PC-3 (cell line): ENCODE data around the gene TRAPPC8. TPM values are rescaled to one million over a fixed set of nuclear protein-coding genes. Genes with fewer than 3 reads are reported as not detected.

Source experiments
- ATAC-seq: fragments of 200-7000 bp; cut with Tn5 transposase; 2 replicates; pipeline ENCODE4 v1.9.1; 2020; ENCODE audit warnings: mild to moderate bottlenecking, moderate library complexity
- Bru-seq: library from RNA; stranded (reverse); fragments of 400-500 nt; gene quantifications from one replicate; lab custom pipeline; 2021; lab: Mats Ljungman, UMichigan
- BruChase-seq, 2 experiments: library from RNA; stranded (reverse); fragments of 400-500 nt; gene quantifications; one replicate each; lab custom pipeline; 2021; lab: Mats Ljungman, UMichigan
- BruUV-seq: library from RNA; stranded (reverse); fragments of 400-500 nt; replicated peaks from 2 replicates; lab custom pipeline; 2021; lab: Mats Ljungman, UMichigan
- CTCF ChIA-PET: fragments of 300-600 bp; sonication (Branson Sonifier 250); formaldehyde crosslinking; loops from one replicate; lab custom pipeline; 2022; ENCODE audit warnings: antibody characterized with exemption; lab: Charles Lee
- POLR2A ChIA-PET: fragments of 300-600 bp; sonication (Branson Sonifier 250); formaldehyde crosslinking; loops from one replicate; lab custom pipeline; 2022; ENCODE audit warnings: antibody characterized with exemption; ENCODE audit not compliant: unreplicated experiment; lab: Charles Lee
- DNase-seq: peaks from one replicate; pipeline ENCODE4 v3.0.0-alpha.2; 2015
- H2AFZ ChIP-seq: fragments of 300-600 bp; sonication (generic); 2 replicates; pipeline ENCODE4 v1.6.0; 2016; ENCODE audit warnings: antibody characterized with exemption, low read length
- H3F3A ChIP-seq: fragments of 300-600 bp; sonication (generic); one replicate; pipeline ENCODE4 v1.6.0; 2017; ENCODE audit warnings: antibody characterized with exemption, low read length, control low read depth, mild to moderate bottlenecking; ENCODE audit not compliant: unreplicated experiment
- H3K27ac ChIP-seq: fragments of 300-600 bp; sonication (generic); 2 replicates; pipeline ENCODE4 v1.5.1; 2016; ENCODE audit warnings: mild to moderate bottlenecking, low read length
- H3K27me3 ChIP-seq: fragments of 300-600 bp; sonication (generic); 2 replicates; pipeline ENCODE4 v1.6.1; 2016; ENCODE audit warnings: low read length, mixed read lengths
- H3K36me3 ChIP-seq: fragments of 300-600 bp; sonication (generic); 2 replicates; pipeline ENCODE4 v1.6.1; 2016; ENCODE audit warnings: low read depth, mixed run types, low read length, mixed read lengths
- H3K4me1 ChIP-seq: fragments of 300-600 bp; sonication (generic); 2 replicates; pipeline ENCODE4 v1.5.1; 2016; ENCODE audit warnings: low read length; ENCODE audit not compliant: insufficient read depth
- H3K4me2 ChIP-seq: fragments of 300-600 bp; sonication (generic); 2 replicates; pipeline ENCODE4 v1.6.0; 2016; ENCODE audit warnings: low read length
- H3K4me3 ChIP-seq: fragments of 300-600 bp; sonication (generic); 2 replicates; pipeline ENCODE4 v1.5.1; 2016; ENCODE audit warnings: mild to moderate bottlenecking, low read length, mixed read lengths
- H3K79me2 ChIP-seq: fragments of 300-600 bp; sonication (generic); 2 replicates; pipeline ENCODE4 v1.6.1; 2017; ENCODE audit warnings: low read length, mixed read lengths
- H3K9ac ChIP-seq: fragments of 300-600 bp; sonication (generic); 2 replicates; pipeline ENCODE4 v1.6.0; 2016; ENCODE audit warnings: mild to moderate bottlenecking, low read length
- H3K9me2 ChIP-seq: fragments of 300-600 bp; sonication (generic); replicated peaks from 2 replicates; pipeline ENCODE4 v1.6.1; 2016; ENCODE audit warnings: mixed run types, low read length, mixed read lengths
- H3K9me3 ChIP-seq: fragments of 300-600 bp; sonication (generic); 2 replicates; pipeline ENCODE4 v1.6.1; 2016; ENCODE audit warnings: low read length, mixed read lengths
- H4K20me1 ChIP-seq: fragments of 300-600 bp; sonication (generic); 2 replicates; pipeline ENCODE4 v1.6.1; 2016; ENCODE audit warnings: low read length, mixed read lengths
- EZH2 ChIP-seq: fragments of 300-600 bp; sonication (generic); IDR thresholded peaks from one replicate; pipeline ENCODE4 v1.6.1; 2017; ENCODE audit warnings: antibody characterized with exemption, mild to moderate bottlenecking, low read length; ENCODE audit not compliant: unreplicated experiment
- EZH2phosphoT487 ChIP-seq: fragments of 300-600 bp; sonication (generic); IDR thresholded peaks from 2 replicates; pipeline ENCODE4 v1.6.1; 2018; ENCODE audit warnings: mild to moderate bottlenecking, antibody characterized with exemption, low read length, borderline replicate concordance
- intact Hi-C: fragments of 100-400 bp; cut with micrococcal nuclease; formaldehyde crosslinking; loops from 2 replicates; pipeline ENCODE4 v1.9.0; 2023
- long read RNA-seq: library from polyadenylated mRNA; unstranded; transcript quantifications from one replicate; pipeline ENCODE4 v2.0.0, GENCODE V29; 2021; ENCODE audit not compliant: unreplicated experiment
- total RNA-seq: library from RNA; depleted of rRNA; stranded (reverse); fragments of >200 nt; gene quantifications from 2 replicates; pipeline ENCODE4 v1.2.3, GENCODE V29; 2014; rRNA removed
- TF ChIP-seq, protein P1 (sequence below): fragments of 300-600 bp; sonication (generic); conservative IDR thresholded peaks from 2 replicates; pipeline ENCODE4 v1.5.1; 2017; ENCODE audit warnings: antibody characterized with exemption, low read depth, mild to moderate bottlenecking, low read length

Gene TRAPPC8, protein sequence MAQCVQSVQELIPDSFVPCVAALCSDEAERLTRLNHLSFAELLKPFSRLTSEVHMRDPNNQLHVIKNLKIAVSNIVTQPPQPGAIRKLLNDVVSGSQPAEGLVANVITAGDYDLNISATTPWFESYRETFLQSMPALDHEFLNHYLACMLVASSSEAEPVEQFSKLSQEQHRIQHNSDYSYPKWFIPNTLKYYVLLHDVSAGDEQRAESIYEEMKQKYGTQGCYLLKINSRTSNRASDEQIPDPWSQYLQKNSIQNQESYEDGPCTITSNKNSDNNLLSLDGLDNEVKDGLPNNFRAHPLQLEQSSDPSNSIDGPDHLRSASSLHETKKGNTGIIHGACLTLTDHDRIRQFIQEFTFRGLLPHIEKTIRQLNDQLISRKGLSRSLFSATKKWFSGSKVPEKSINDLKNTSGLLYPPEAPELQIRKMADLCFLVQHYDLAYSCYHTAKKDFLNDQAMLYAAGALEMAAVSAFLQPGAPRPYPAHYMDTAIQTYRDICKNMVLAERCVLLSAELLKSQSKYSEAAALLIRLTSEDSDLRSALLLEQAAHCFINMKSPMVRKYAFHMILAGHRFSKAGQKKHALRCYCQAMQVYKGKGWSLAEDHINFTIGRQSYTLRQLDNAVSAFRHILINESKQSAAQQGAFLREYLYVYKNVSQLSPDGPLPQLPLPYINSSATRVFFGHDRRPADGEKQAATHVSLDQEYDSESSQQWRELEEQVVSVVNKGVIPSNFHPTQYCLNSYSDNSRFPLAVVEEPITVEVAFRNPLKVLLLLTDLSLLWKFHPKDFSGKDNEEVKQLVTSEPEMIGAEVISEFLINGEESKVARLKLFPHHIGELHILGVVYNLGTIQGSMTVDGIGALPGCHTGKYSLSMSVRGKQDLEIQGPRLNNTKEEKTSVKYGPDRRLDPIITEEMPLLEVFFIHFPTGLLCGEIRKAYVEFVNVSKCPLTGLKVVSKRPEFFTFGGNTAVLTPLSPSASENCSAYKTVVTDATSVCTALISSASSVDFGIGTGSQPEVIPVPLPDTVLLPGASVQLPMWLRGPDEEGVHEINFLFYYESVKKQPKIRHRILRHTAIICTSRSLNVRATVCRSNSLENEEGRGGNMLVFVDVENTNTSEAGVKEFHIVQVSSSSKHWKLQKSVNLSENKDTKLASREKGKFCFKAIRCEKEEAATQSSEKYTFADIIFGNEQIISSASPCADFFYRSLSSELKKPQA (N-terminal part only)
- total RNA-seq = 10.2 and 14.7 TPM in 2 replicates
- Bru-seq, nascent RNA = percentile 75 among the genes with signal in this experiment
- BruChase-seq, experiment 1, labeled RNA remaining after a 6-hour chase = percentile 78 among the genes with signal in this experiment
- BruChase-seq, experiment 2, labeled RNA remaining after a 2-hour chase = percentile 80 among the genes with signal in this experiment
- long read RNA-seq, full-length matches to known transcripts = 23 of 42 reads
- long read RNA-seq, partial matches to known transcripts = 2 of 42 reads
- long read RNA-seq, other reads (novel, unspliced or antisense) = 17 of 42 reads

DNA sequence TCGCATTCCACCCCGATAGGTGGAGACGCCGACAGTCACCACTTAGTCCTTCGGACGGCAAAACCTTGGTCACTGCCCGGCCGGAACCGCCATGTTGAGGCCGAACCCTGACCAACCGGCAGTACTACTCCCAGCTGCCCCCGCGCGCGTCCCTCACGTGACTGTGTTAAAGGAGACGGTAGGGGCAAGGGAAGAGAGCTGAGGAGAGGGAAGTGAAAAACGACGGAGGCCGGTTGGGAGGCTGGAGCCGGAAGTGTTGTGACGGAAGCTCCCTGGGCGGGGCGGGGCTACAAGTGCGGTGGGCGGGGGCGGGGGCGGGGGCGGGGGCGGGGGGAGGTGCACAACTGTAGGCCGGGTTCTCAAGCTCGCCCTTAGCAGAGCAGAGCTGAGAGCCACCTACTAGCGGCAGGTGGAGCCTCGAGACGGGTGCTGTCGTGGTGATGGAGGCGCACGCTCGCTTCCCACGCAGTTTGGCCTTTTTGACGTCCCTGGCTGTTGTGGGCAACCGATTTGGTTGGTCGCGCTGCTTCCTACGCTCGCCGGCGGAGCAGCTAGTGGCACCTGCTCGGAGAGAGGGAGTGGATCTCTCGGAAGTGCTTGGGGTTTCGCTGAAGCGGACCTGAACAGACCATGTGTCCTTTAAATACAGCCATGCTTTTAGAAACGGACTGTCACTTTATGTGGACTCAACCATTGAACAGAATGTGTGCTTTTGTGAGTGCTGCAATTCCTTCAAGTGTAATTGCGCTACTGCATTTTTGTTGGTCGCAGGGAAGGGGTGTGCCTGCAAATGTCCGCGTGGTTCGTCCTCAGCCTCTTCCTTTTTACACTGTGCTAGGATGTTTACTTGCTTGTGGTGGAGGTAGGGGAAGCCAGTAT is at the start of gene TRAPPC8:
Gene TRAPPC8, minus strand, starts transcription at position 130 of the 879 bp plus-strand sequence. CDS start 364 bp downstream, outside the sequence.
- peak within 1 kb of the TSS; percentile 86 for H2AFZ ChIP-seq
- BruUV-seq = TSS peak; percentile 81
- ChIA-PET POLR2A (interaction anchor here (0.5 to 0.7 kb wide), 5 partner anchors 38 to 842 kb away, joined by 3 to 15 read pairs (median 4); no protein-coding TSS in a partner anchor), CTCF (interaction anchor here (0.7 to 1.4 kb wide), 2 partner anchors 129 to 231 kb away, joined by 3 to 9 read pairs; no protein-coding TSS in a partner anchor)
- no peaks in the 10 kb centered on the region for H3K27me3 ChIP-seq
- H4K20me1 ChIP-seq = no peaks in the 10 kb centered on the region
- peak within 1 kb of the TSS; percentile 64 for H3K27ac ChIP-seq
- TF ChIP-seq EZH2 = no peak
- TF ChIP-seq, protein P1, sequence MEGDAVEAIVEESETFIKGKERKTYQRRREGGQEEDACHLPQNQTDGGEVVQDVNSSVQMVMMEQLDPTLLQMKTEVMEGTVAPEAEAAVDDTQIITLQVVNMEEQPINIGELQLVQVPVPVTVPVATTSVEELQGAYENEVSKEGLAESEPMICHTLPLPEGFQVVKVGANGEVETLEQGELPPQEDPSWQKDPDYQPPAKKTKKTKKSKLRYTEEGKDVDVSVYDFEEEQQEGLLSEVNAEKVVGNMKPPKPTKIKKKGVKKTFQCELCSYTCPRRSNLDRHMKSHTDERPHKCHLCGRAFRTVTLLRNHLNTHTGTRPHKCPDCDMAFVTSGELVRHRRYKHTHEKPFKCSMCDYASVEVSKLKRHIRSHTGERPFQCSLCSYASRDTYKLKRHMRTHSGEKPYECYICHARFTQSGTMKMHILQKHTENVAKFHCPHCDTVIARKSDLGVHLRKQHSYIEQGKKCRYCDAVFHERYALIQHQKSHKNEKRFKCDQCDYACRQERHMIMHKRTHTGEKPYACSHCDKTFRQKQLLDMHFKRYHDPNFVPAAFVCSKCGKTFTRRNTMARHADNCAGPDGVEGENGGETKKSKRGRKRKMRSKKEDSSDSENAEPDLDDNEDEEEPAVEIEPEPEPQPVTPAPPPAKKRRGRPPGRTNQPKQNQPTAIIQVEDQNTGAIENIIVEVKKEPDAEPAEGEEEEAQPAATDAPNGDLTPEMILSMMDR = no peak
- TF ChIP-seq EZH2phosphoT487 = no peak
- peak within 1 kb of the TSS; percentile 94 for H3K4me2 ChIP-seq
- H3K36me3 ChIP-seq = no peaks in the 10 kb centered on the region
- DNase-seq (peak; percentile 80), ATAC-seq (peak; percentile 85)
- 0 out of 2 replicates have a peak, but pooled peaks cover 6% of the 10 kb centered on the region for H3K4me1 ChIP-seq
- peak within 1 kb of the TSS; percentile 87 for H3K4me3 ChIP-seq
- no peaks in the 10 kb centered on the region for H3K9me3 ChIP-seq
- H3K79me2 ChIP-seq = peaks cover 44% of the 10 kb centered on the region
- H3K9me2 ChIP-seq = no peaks in the 10 kb centered on the region
- H3F3A ChIP-seq = no peaks in the 10 kb centered on the region
- intact Hi-C loops = loop anchor here (1.0 to 5.0 kb wide), 3 partner anchors 129 to 149 kb away; no protein-coding TSS in a partner anchor
- peak within 1 kb of the TSS; percentile 88 for H3K9ac ChIP-seq

DNA sequence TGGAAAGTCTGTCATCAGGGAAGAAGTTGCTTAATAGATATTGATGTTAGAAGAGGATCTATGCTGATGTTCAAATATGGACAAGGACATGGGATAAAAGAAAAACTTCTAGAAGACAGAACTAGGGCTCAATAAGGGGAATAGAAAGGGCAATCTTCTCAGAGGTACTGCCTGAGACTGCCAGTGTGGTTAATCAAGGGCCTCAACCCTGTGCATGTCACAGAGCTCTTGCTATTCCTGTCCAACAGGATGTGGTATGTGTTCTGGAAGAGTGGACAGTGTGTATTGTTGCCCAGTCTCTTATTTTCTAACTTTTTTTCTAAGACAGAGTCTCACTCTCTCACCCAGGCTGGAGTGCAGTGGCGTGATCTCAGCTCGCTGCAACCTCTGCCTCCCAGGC is 47.9 kb upstream of the TRAPPC8 start:
- Histone ChIP-seq H3K27ac (no peak overlapping the region), H3K9me2 (no peaks in the 10 kb centered on the region), H3F3A (no peaks in the 10 kb centered on the region), H3K4me2 (no peak overlapping the region), H3K79me2 (no peaks in the 10 kb centered on the region), H3K4me3 (no peak overlapping the region), H2AFZ (no peak overlapping the region), H3K36me3 (no peaks in the 10 kb centered on the region), H3K9me3 (no peaks in the 10 kb centered on the region), H3K27me3 (no peaks in the 10 kb centered on the region), H3K9ac (no peak overlapping the region), H3K4me1 (no peaks in the 10 kb centered on the region), H4K20me1 (no peaks in the 10 kb centered on the region)
- ATAC-seq (no peak; the same call in 1 of the 2 replicates), DNase-seq (no peak)
- no TSS peak for BruUV-seq
- POLR2A ChIA-PET = no interaction called here
- CTCF ChIA-PET = no interaction called here
- intact Hi-C loops = no loop called here
- TF ChIP-seq EZH2phosphoT487 (no peak), EZH2 (no peak)
- TF ChIP-seq, protein P1 = no peak
